C4-2B (cell line): ENCODE measurements around the gene GNAT2.

Experiments
- H3K27ac ChIP-seq: fragments of 450-650 bp; 2 replicates; pipeline ENCODE4 v1.5.1; 2017
- CTCF ChIP-seq: fragments of 450-650 bp; conservative IDR thresholded peaks from 2 replicates; pipeline ENCODE4 v1.5.1; 2017; ENCODE audit warnings: mild to moderate bottlenecking
- ZFX ChIP-seq: fragments of 450-650 bp; IDR thresholded peaks from 2 replicates; pipeline ENCODE4 v1.6.1; 2017

Gene GNAT2

GRCh38 chr1:109628540-109629321 lies 9.3 kb upstream of the GNAT2 start:
- no peak overlapping the region for H3K27ac ChIP-seq
- TF ChIP-seq CTCF, result no peak
- TF ChIP-seq ZFX, result no peak

DNA sequence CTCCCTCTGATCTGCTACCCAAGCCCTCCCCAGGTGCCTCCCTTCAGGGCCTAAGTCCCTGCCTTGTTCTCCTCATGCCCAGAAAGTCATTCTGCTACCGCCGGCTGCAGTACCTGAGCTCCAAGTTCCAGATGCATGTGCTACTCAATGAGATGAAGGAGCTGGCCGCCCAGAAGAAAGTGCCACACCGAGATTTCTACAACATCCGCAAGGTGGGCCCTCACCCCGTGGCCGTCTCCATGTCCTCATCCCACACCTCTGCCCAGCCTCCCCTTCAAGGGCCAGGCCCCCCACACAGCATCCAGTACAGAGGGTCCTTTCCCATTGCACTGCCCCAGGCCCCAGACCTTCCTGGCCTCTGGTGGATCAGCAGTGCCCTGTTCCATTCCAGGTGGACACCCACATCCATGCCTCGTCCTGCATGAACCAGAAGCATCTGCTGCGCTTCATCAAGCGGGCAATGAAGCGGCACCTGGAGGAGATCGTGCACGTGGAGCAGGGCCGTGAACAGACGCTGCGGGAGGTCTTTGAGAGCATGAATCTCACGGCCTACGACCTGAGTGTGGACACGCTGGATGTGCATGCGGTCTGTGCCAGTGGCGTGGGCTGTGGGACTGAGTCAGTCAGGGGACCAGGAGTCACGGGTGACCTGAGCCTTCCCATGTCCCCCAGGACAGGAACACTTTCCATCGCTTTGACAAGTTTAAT lies 8.4 kb upstream of the GNAT2 start:
- H3K27ac ChIP-seq, result no peak overlapping the region
- no peak for TF ChIP-seq CTCF
- TF ChIP-seq ZFX, result no peak

- no peak overlapping the region for H3K27ac ChIP-seq
- TF ChIP-seq ZFX (no peak), CTCF (no peak)
These were observed 7.4 kb upstream of the GNAT2 start for GRCh38 chr1:109626682-109627408.

DNA sequence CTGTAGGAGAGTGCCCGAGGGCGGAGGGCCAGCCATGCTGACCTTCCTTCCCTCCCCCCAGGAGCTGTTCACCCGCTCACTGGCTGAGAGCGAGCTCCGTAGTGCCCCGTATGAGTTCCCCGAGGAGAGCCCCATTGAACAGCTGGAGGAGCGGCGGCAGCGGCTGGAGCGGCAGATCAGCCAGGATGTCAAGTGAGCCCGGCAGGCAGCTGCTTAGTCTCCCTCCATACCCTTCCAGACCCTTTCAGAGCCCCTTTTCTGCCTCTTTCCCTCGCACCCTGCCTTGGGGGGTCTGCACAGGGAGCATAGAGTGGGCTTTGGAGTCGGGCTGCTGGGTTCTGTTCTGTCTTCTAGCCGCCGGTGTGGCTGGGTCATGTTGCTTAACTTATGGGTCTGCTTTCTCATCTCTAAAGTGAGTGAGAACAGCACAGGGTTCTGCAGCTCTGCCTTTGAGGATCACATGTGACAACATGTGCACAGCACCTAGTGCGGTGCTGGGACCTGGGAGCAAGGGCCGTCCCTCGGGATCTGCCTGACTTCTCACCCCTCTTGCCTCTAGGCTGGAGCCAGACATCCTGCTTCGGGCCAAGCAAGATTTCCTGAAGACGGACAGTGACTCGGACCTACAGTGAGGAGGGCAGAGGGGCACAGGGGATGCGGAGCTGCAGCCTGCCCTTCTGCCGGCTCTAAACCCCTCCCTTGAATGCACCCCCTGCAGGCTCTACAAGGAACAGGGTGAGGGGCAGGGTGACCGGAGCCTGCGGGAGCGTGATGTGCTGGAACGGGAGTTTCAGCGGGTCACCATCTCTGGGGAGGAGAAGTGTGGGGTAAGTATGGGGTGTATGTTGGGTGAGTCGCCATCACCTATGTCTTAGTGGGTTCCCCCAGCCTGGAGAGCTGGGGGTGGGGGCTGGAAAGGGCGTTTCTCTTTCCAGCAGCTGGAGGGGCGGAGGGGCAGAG lies 6.5 kb upstream of the GNAT2 start:
- no peak overlapping the region for H3K27ac ChIP-seq
- TF ChIP-seq ZFX (no peak), CTCF (no peak)

DNA sequence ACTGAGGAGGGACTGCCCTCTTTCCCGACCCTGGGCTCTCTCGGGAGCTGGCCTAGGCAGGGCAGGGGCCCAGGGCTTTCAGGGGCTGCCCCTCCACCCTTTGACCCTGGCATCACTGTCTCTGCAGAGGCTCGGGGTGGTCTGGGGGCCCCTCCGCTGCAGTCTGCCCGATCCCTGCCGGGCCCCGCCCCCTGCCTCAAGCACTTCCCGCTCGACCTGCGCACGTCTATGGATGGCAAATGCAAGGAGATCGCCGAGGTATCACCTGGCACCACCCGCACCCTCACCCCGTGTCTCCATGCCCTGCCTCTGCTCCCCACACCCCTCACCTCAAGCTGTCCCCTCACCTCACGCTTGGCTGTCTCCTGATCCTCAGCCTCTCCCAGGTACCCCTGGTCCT lies 5.8 kb upstream of the GNAT2 start:
- TF ChIP-seq CTCF, result no peak
- TF ChIP-seq ZFX, result no peak
- no peak overlapping the region for H3K27ac ChIP-seq

DNA sequence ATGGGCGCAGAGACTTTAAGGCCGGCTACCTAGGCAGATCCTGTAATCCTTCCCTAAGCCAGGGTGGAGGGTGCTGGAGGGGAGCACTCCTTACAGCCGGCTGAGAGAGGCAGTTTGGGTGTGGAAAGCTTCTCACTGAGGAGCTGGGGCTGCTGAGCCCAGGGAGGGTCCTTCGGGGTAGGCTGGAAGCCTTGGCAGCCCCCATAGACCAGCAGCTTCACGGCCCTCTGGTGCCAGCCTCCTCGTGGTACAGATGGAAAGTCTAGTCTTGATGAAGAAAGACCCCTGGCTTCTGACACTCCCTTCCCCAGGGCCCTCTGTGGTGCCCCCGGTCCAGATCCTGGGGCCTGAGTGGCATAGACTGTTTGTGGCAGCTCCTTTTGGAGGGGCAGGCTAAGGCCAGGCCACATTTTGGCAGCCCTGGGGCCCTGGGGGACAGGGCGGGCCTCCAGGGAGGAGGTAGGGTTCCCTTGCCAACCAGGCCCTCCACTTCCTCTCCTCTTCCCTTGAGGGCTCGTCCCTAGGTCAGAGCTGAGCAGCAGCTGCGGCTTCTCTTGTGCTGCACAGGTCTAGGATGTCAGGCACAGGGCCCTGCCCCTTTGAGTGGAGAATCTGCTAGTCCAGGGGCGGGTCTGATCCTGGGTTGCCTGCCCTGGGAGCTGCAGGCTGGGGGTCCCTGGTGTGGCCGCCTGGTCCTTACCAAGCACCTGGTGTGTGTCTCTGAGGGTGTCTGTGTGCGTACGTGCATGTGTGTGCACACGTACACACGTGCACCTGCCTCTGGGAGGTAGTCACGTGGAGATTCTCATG lies 5.0 kb upstream of the GNAT2 start:
- no peak overlapping the region for H3K27ac ChIP-seq
- TF ChIP-seq ZFX (no peak), CTCF (no peak)
